OCI-LY3 (cell line): ENCODE results near the gene HDAC4.

ENCODE experiments used
- H2AFZ ChIP-seq: fragments of 200-600, 300-600 bp; shearing (Covaris generic); 2 replicates; pipeline ENCODE4 v1.6.0; 2014; ENCODE audit warnings: antibody characterized with exemption, low read depth, low read length
- H3K27ac ChIP-seq: fragments of 200-600, 300-600 bp; sonication (generic); 2 replicates; pipeline ENCODE4 v1.5.1; 2014; ENCODE audit warnings: mild to moderate bottlenecking, low read length, moderate library complexity, mixed read lengths
- H3K27me3 ChIP-seq: fragments of 200-600, 300-600 bp; sonication (generic); 2 replicates; pipeline ENCODE4 v1.6.1; 2014; ENCODE audit warnings: low read depth, low read length, mixed read lengths
- H3K36me3 ChIP-seq: fragments of 200-600, 300-600 bp; sonication (generic); replicated peaks from 2 replicates; pipeline ENCODE3; 2014; ENCODE audit warnings: low read depth, low read length, mixed read lengths
- H3K4me1 ChIP-seq: fragments of 300-600, 200-600 bp; sonication (generic); 2 replicates; pipeline ENCODE4 v1.6.1; 2014; ENCODE audit warnings: low read length, mixed read lengths
- H3K4me2 ChIP-seq: fragments of 200-600, 300-600 bp; sonication (generic); 2 replicates; pipeline ENCODE4 v1.6.1; 2014; ENCODE audit warnings: low read length, mixed read lengths
- H3K4me3 ChIP-seq: fragments of 300-600, 200-600 bp; sonication (generic); 2 replicates; pipeline ENCODE4 v1.5.1; 2014; ENCODE audit warnings: antibody characterized with exemption, mild to moderate bottlenecking, low read length, moderate library complexity
- H3K79me2 ChIP-seq: fragments of 300-600, 200-600 bp; shearing (Covaris generic); 2 replicates; pipeline ENCODE4 v1.6.1; 2014; ENCODE audit warnings: mild to moderate bottlenecking, low read length, mixed read lengths
- H3K9ac ChIP-seq: fragments of 300-600, 200-600 bp; shearing (Covaris generic); 2 replicates; pipeline ENCODE4 v1.6.0; 2014; ENCODE audit warnings: mild to moderate bottlenecking, low read length, moderate library complexity
- H3K9me3 ChIP-seq: fragments of 200-600, 300-600 bp; shearing (Covaris generic); 2 replicates; pipeline ENCODE4 v1.6.1; 2014; ENCODE audit warnings: low read length, mixed read lengths; ENCODE audit not compliant: insufficient read depth
- H4K20me1 ChIP-seq: fragments of 200-600, 300-600 bp; sonication (generic); 2 replicates; pipeline ENCODE4 v1.6.1; 2016; ENCODE audit warnings: low read length, mixed read lengths; ENCODE audit not compliant: insufficient read depth
- EZH2phosphoT487 ChIP-seq: fragments of 200-600 bp; shearing (Covaris generic); IDR thresholded peaks from 2 replicates; pipeline ENCODE4 v1.6.1; 2018; ENCODE audit warnings: antibody characterized with exemption, mixed run types, low read depth
- TF ChIP-seq, protein P1 (sequence below): fragments of 200-600, 300-600 bp; sonication (generic); IDR thresholded peaks from 2 replicates; pipeline ENCODE4 v1.5.1; 2014; ENCODE audit warnings: antibody characterized with exemption, low read length, low read depth

HDAC4 gene

GRCh38 chr2:239081046-239081445 is 319.8 kb downstream of the HDAC4 start:
- Histone ChIP-seq H3K9me3 (no peaks in the 10 kb centered on the region), H4K20me1 (no peaks in the 10 kb centered on the region), H3K27me3 (no peaks in the 10 kb centered on the region), H3K27ac (no peak overlapping the region), H2AFZ (no peak overlapping the region), H3K4me2 (no peak overlapping the region), H3K79me2 (no peaks in the 10 kb centered on the region), H3K4me3 (no peak overlapping the region), H3K4me1 (no peaks in the 10 kb centered on the region), H3K36me3 (no peaks in the 10 kb centered on the region), H3K9ac (no peak overlapping the region)
- TF ChIP-seq, protein P1, sequence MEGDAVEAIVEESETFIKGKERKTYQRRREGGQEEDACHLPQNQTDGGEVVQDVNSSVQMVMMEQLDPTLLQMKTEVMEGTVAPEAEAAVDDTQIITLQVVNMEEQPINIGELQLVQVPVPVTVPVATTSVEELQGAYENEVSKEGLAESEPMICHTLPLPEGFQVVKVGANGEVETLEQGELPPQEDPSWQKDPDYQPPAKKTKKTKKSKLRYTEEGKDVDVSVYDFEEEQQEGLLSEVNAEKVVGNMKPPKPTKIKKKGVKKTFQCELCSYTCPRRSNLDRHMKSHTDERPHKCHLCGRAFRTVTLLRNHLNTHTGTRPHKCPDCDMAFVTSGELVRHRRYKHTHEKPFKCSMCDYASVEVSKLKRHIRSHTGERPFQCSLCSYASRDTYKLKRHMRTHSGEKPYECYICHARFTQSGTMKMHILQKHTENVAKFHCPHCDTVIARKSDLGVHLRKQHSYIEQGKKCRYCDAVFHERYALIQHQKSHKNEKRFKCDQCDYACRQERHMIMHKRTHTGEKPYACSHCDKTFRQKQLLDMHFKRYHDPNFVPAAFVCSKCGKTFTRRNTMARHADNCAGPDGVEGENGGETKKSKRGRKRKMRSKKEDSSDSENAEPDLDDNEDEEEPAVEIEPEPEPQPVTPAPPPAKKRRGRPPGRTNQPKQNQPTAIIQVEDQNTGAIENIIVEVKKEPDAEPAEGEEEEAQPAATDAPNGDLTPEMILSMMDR = no peak
- TF ChIP-seq EZH2phosphoT487 = no peak

DNA sequence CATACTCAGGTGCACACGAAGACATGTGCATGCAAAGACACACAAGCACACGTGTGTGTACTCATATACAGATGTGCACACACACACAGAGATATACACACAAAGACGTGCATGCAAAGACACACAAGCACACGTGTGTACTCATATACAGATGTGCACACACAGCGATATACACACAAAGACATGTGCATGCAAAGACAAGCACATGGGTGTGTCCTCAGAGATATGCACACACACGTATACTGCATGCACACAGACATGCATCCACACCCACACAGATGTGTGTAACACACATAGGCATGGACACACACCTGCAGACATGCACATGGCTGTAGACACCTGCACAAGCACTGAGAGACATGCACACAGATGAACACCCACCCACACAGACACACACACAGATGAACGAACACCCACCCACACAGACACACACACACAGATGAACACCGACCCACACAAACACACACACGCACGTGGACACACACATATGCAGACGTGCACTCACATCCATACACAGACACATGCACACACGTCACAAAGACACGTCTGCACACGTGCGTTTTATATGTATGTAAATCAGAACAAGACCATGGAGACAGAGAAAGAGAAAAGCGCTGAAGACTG is 321.0 kb downstream of the HDAC4 start:
- H4K20me1 ChIP-seq = no peaks in the 10 kb centered on the region
- H3K4me3 ChIP-seq = no peak overlapping the region
- H3K4me2 ChIP-seq = no peak overlapping the region
- TF ChIP-seq, protein P1 = no peak
- TF ChIP-seq EZH2phosphoT487 = no peak
- H2AFZ ChIP-seq = no peak overlapping the region
- no peaks in the 10 kb centered on the region for H3K4me1 ChIP-seq
- H3K36me3 ChIP-seq = no peaks in the 10 kb centered on the region
- no peak overlapping the region for H3K27ac ChIP-seq
- no peaks in the 10 kb centered on the region for H3K9me3 ChIP-seq
- H3K27me3 ChIP-seq = no peaks in the 10 kb centered on the region
- no peak overlapping the region for H3K9ac ChIP-seq
- no peaks in the 10 kb centered on the region for H3K79me2 ChIP-seq

GRCh38 chr2:239078128-239078924 is 322.5 kb downstream of the HDAC4 start:
- Histone ChIP-seq H3K36me3 (no peaks in the 10 kb centered on the region), H2AFZ (no peak overlapping the region), H4K20me1 (no peaks in the 10 kb centered on the region), H3K4me3 (no peak overlapping the region), H3K9ac (no peak overlapping the region), H3K4me1 (no peaks in the 10 kb centered on the region), H3K79me2 (no peaks in the 10 kb centered on the region), H3K27ac (no peak overlapping the region), H3K4me2 (no peak overlapping the region), H3K27me3 (no peaks in the 10 kb centered on the region), H3K9me3 (no peaks in the 10 kb centered on the region)
- TF ChIP-seq, protein P1 = no peak
- TF ChIP-seq EZH2phosphoT487 = no peak

DNA sequence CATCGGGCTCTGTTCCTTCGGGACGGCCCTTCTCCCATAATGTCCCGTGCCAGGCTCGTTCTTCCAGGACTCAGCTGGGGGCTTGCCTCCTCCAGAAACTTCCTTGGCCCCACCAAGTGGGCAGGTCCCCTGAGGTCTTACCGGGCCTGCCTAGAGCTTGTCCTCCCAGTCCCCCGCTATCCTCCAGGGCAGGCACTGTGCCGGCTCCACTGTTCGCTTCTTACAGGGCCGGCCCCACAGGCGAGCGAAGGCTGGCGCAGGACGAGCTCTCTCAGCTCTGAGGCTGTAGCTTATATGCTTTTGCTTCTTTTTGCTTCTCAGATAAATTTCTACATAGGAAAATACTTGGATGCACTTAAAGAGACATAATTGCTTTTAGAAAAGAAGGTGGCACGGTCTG is 323.6 kb downstream of the HDAC4 start:
- TF ChIP-seq EZH2phosphoT487 = no peak
- TF ChIP-seq, protein P1 = no peak
- H2AFZ ChIP-seq = no peak overlapping the region
- no peak overlapping the region for H3K4me3 ChIP-seq
- H3K36me3 ChIP-seq = no peaks in the 10 kb centered on the region
- H3K27ac ChIP-seq = no peak overlapping the region
- no peaks in the 10 kb centered on the region for H3K27me3 ChIP-seq
- no peaks in the 10 kb centered on the region for H4K20me1 ChIP-seq
- no peak overlapping the region for H3K9ac ChIP-seq
- H3K4me1 ChIP-seq = no peaks in the 10 kb centered on the region
- H3K79me2 ChIP-seq = no peaks in the 10 kb centered on the region
- H3K4me2 ChIP-seq = no peak overlapping the region
- H3K9me3 ChIP-seq = no peaks in the 10 kb centered on the region
